HG03378 (cell line): Measurements from ENCODE around the gene CTSL.

Experiments
- ATAC-seq: cut with Tn5 transposase; IDR thresholded peaks from one replicate; pipeline ENCODE4 v1.9.1; 2021; ENCODE audit warnings: mild to moderate bottlenecking, moderate library complexity; ENCODE audit not compliant: unreplicated experiment

The CTSL gene

DNA sequence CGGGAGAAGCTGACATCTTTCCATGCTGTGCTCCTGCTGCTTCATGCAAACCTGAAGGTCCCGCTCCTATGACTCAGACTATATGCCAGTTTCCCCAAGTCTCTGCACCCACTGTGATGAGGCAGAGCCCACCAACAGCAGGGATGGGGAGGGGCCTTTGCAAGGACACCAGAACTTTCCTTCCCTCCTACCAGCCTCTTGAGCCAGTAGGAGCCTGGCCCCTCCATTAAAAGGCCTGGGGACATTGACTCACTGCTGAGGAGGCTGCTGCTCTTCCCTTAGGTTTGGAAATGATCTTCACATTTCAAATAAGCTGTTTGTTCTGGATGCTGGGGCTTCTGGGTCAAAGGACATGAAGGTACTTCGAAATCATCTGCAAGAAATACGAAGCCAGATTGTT is 26.1 kb upstream of the CTSL start:
- ATAC-seq = no peak

DNA sequence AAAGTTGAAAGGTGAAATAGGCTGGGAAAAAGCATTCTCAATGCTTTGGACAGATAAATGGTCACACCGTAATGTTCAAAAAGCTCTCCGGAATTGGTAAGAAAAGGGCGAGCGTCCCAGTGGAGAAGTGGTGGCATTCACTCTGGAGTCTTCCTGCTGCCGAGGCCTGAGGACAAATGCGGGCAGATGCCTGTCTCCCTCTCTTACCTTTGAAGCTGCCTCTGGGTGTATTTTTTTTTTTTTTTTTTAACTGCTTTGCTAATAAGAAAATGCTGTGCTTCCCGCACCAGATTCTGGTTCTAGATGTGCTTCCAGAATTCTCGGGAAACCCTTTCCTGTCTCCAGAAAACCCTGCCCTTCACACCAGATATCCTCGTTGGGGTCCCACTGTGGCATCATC is 24.4 kb upstream of the CTSL start:
- no peak for ATAC-seq

DNA sequence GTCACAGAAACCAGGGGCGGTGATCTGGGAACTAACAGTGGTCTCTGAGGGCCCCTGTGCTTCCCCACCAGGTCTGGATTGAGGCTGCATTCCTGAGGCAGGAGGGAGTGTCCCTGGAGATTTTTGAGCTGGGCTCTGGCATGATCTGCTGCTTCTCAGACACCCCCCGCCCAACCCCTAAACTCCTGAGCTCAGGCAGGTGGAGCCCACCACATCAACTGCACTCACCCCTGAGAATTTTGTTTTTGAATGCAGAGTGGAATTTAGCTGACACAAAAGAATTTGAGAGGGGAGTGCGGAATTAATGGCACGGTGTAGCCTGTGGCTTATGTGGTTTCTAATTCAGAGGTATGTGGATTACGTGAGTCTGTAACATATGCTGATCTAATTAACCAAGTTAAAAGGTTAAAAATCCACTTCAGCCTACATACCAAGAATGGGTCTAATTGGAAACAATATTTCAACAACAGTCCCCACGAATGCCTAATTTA is 23.9 kb upstream of the CTSL start:
- no peak for ATAC-seq

DNA sequence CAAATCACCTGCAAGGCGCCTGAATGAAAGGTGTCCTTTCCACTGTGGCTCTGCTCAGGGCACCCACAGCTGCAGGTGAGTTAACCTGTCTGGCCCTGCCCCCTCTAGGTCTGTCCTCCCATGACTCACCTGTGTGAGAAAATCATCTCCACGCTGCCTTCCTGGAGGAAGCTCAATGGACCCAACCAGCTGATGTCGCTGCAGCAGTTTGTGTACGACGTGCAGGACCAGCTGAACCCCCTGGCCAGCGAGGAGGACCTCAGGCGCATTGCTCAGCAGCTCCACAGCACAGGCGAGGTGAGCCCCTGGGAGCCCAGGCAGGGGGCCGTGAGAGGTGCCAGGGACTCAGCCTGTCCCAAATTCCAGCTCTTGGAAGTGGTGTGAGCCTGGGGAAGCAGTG is 23.0 kb upstream of the CTSL start:
- no peak for ATAC-seq

DNA sequence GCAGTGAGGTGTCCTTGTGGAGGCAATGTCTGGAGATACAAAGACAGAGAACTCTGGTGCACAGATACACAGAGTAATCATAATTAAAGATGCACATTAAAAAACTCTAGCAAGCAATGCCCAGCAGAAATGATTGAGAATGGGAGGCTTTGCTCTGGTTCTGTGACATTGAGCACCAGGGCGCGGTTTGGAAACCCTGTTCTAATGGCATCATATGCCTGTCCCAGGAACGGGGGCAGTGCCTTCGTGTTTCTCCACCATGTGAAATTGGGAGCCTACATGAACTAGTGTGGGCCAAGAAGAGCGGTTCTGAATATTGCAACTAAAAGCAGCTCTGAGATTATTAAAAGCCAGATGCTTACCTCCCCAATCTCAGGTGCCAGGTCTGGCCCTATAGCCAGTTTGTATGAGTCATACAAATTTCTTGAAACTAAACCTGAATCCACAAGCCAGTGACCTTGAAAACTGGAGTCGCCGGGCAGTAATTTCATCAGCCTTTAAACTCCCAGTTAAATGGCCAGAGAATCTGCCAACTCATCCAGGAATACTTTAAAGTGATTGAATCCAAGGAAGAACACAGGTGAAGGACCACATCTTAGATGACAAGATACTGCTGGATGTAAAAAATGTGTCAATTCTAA is 22.2 kb upstream of the CTSL start:
- ATAC-seq = no peak

DNA sequence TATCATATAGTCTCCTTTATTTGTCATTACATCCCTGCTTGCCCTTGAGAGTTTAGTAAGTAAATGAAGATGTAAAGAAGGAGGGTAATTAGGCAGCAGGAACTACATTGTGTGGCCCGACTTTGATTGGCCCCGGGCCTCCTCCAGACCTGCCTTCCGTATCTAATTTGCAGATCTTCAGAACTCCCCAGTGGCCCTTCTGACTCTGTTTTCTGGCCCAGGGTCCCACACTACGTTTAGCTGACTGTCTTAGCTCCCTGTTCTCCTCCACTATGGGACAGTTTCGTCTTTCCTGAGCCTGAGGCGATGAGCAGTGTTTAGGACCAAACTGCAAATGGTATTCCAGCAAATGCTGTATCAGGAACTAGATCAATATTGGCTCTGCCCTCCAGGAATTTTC is 21.6 kb upstream of the CTSL start:
- ATAC-seq = no peak

DNA sequence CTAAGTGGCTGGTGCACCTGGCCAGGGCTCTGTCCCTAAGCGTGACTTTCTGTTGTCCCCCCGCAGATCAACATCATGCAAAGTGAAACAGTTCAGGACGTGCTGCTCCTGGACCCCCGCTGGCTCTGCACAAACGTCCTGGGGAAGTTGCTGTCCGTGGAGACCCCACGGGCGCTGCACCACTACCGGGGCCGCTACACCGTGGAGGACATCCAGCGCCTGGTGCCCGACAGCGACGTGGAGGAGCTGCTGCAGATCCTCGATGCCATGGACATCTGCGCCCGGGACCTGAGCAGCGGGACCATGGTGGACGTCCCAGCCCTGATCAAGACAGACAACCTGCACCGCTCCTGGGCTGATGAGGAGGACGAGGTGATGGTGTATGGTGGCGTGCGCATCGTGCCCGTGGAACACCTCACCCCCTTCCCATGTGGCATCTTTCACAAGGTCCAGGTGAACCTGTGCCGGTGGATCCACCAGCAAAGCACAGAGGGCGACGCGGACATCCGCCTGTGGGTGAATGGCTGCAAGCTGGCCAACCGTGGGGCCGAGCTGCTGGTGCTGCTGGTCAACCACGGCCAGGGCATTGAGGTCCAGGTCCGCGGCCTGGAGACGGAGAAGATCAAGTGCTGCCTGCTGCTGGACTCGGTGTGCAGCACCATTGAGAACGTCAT is 19.7 kb upstream of the CTSL start:
- no peak for ATAC-seq

DNA sequence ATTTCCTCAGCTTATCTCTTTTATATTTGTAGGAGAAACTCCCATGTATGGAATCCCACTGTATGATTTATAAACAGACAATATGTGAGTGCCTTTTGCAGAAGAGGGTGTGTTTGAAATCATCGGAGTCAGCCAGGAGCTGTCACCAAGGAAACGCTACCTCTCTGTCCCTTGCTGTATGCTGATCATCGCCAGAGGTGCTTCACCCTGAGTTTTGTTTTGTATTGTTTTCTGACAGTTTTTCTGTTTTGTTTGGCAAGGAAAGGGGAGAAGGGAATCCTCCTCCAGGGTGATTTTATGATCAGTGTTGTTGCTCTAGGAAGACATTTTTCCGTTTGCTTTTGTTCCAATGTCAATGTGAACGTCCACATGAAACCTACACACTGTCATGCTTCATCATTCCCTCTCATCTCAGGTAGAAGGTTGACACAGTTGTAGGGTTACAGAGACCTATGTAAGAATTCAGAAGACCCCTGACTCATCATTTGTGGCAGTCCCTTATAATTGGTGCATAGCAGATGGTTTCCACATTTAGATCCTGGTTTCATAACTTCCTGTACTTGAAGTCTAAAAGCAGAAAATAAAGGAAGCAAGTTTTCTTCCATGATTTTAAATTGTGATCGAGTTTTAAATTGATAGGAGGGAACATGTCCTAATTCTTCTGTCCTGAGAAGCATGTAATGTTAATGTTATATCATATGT is 18.0 kb upstream of the CTSL start:
- ATAC-seq = no peak

DNA sequence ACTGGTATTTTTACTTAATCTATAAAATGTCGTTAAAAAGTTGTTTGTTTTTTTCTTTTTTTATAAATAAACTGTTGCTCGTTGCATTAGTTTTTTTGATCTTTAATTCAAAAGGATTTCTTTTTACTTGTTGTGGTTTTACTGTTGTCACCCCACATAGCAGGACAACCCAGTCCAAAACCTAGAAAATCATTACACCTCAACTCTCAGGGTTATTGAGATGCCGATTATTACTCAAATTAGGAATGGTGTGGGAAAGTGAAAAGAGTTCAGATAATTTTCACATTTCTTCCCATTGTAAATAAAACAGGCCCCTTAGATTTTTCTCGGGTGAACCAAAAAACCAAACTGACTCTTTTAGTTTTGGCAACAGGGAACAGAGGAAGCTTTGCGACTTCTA is 17.4 kb upstream of the CTSL start:
- ATAC-seq = no peak

DNA sequence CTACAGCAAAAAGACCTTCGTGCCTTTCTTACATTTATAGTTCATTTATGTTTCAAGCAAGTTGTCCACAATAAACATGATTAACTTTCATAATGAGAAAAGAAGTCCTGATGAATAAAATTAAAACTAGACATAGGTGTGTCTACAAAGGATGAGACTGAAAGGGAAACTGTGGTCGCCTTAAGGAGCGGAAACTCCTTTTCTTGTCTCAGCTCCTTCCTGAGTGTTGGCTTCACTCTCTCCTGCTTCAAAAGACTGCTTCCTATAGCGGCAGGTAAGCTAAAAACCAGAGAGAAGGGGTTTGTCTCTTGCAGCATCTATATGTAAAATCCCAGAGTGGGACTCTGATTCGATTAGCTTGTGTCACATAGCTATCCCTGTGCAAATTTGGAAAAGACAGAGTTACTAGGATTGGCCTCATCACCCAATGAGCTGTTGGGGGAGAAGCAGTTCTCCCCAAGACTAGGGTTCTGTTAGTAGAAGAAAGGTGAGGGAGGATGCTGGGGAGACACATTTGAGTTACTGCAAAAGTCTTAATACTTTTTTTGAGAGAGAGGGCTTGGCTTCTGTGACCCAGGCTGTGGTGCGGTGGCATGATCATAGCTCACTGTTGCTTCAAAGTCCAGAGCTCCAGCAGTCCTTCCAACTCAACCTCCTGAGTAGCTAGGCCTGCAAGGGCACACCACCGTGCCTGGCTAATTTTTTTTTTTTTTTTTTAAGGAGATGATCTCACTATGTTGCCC is 16.8 kb upstream of the CTSL start:
- ATAC-seq = no peak

DNA sequence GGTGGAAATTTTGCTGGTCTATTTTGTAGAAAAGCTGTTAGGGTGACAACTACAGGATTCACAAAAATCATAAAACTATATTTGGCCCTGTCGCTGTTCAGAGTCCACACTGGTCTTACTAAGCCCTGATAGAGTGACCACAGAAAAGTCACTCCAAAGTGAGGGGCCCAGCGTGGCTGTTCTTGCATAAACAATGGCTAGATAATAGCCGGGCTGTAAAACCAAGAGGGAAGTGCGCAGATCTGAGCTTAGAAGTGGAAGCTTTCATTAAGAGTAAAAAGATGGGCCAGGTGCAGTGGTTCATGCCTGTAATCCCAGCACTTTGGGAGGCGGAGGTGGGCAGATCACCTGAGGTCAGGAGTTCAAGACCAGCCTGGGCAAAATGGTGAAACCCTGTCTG is 15.5 kb upstream of the CTSL start:
- no peak for ATAC-seq

DNA sequence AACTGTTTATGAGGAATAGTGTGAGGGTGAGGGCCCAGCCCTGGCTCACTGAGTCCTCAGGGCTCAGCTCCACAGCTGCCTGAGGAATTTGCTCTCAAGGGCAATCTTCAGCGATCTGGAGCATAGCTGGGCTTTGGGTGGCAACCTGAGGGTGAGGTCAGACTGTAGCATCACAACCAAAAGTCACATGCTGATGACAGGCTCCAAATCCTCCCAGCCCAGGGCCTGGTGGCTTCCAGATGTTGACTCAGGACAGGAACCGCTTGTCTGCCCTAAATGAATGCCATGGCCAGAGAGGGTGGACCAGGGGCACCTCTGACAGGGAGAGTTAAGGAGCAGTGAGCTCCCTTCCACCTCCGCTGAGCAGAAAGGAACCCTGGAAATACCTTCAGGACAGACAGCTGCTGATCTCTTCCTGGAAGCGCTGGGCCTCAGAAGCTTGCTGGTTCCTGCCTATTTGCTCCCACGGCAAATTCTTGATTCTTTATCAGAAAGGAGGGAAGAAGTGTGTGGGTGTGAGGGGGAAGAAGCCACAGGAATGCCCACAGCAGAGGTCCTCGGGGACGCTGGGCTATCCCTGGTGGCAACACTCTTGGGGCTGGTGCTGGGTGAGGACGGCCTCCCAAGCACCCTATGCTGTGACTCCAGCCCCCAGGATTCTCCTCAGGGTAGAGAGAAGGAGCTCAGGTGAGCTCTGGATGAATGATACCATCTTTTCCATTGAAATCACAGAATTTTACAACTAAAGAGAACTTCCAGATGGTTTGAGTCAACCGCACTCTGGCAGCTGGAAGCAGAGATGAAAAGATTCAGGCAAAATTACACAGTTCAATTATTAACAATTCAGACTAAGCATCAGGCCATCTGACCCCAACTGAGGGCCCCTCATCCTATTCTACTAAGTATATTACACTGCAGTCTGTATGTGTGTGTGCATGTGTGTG is 13.8 kb upstream of the CTSL start:
- no peak for ATAC-seq

DNA sequence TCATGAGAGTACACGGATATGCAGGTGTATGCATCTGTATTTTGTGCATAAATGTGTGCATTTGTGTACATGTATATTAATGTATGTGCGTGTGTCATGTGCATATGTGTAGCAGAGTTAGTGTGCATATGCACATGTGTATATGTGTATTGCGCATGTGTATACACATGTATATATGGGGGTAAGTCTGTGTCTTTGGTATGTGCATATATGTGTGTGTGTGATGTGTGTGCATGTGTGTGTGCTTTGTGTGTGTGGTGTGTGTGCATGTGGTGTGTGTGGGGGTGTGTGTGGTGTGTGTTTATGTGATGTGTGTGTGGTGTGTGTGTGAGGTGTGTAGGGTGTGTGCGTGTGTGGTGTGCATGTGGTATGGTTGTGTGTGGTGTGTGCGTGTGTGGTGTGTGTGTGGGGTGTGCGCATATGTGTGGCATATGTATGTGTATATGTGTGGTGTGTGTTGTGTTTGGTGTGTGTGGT is 13.1 kb upstream of the CTSL start:
- ATAC-seq = no peak

DNA sequence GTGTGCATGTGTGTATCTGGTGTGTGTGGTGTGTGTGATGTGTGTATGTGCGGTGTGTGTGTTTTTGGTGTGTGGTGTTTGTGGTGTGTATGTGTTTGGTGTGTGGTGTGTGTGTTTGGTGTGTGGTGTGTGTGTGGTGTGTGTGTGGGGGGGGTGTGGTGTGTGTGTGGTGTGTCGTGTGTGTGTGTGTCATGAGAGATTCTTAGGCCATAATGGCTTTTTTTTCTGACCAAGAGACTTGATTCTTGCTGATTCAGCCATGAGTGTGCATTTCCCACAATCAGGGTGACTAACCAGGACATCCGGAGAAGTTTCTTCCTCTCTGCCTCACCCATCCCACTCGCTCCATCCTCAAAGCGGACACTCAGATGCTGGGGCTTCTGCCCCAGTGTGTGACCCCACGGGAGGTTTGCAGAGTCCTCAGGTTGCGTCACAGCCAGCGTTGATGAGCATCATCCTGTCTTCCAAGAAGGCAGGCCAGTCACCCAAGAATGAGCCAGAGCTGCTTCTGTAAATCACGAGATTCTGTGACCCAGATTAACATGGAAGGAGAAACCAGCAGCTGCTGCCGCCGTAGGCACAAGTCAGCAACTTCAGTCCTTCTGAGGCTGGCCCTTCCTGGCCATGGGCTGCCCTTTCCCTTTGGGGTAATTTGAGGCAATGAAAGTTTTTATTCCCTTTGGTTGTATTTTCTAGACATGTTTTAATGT is 12.5 kb upstream of the CTSL start:
- ATAC-seq = no peak

DNA sequence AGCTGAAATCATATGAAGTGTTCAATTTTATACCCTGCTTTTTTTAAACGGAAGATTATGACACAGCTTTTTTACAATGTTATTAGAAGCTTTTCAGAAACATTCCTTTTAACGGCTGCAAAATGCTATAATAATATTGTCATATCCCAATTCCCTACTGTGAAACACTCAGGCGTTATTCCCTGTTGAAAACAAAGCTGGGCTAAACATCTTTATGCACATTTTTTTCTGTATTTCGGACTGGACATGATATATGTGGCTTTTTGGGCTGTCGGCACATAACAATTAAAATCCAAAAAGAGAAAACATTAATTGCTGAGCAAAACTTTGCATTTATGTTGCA is 12.0 kb upstream of the CTSL start:
- ATAC-seq = no peak

DNA sequence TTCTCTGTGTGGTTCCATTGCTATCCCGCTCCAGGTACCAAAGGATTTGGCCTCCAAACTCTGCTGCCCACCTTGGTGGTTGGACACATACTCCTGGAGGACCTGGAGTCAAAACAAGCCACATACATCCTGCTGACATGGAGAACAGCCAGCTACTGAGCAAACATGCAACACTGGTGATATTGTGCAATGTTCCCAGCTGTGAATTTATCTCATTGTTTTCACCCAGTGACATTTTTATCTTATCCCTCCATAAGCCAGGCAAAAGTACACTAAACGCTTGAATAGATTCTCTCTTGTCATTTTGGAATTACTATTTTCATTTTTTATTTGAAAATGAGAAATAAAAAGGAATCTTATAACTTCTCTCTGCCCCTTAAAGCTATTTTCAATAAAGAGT is 11.1 kb upstream of the CTSL start:
- no peak for ATAC-seq

DNA sequence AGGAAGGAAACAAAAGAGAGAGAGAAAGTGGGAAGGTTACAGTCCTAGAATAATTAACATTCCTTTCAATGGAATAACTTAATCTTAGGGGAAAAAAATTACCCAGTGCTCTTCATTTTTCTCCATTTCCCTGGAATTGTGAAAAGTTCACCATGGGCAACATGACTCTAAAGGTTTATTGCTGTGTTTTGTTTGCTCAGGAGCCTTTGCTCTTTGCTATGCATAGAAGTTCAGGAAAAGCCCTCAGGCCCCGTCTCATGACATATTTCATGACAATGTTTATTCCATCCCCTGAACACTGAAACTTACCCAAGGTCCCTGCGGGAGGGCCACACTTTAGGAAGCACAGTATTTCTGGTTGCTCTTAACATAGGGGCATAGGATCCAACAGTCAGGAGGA is 9.8 kb upstream of the CTSL start:
- no peak for ATAC-seq

DNA sequence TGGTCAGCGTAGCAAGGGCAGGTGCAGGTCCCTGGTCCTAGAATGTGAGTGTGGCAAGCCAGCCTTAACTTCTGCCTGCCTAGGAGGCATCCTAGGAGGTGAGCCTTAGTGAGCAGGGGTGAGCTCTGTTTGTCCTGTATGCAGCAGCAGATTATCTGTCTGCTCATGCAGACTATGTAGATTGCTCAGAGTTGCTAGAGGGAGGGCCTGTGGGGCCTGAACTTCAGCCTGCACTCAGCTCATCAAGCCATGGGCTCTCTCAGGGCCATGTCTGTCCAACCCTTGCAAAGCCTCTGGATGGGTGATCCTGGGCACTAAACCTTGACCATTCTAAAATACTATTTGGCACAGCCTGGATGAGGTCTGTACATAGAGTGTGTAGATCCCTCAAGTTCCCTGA is 8.5 kb upstream of the CTSL start:
- no peak for ATAC-seq

DNA sequence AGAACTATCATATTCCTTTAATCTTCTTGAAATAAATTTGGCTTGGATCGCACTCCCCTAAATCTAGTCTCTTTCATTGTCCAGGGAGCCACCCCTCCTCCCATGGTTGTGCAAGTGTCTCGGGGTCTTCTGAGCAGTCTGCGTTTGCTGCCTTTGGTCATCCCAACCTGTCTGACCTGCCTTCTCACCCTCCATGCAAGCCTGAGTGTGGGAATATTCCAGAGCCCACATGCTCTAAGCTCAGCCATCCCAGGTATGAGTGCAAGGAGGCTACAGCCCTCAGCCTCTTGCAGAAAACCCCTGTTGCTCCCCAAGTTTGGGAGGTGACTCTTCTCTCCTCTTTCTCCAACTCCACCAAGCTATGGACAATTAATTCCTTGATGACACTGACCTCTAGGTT is 7.7 kb upstream of the CTSL start:
- ATAC-seq = no peak
